ENCODE measurements around the gene TMEM232. TPM values are rescaled to one million over a fixed set of nuclear protein-coding genes. Genes with fewer than 3 reads are reported as not detected.

The TMEM232 gene
- 24.1 TPM for total RNA-seq

GRCh38 chr5:110726249-110727024 is at the start of gene TMEM232:
Gene TMEM232 (minus strand): TSS chr5:110726671. CDS start chr5:110667352, 59,319 bp downstream.

GRCh38 chr5:110738812-110739651 is 12.6 kb upstream of the TMEM232 start, which contains the start of gene SLC25A46:
Gene SLC25A46 (plus strand): TSS chr5:110739007. CDS start chr5:110739120, 113 bp downstream.

Small RNA genes within 50 kb of the gene (small RNA-seq; reads per million reads assigned to genes)
- gene MIR548F3 (ENCODE audit: low replicate concordance) (not detected), gene RF00432 (ENCODE audit: low replicate concordance) (not detected)

Other genes starting within 250 kb of the TMEM232 start
- gene SLC25A46, start 12.3 kb upstream of the TMEM232 start, total RNA-seq, result 139 TPM